Measurements from ENCODE around the gene INPP5F.

INPP5F gene

GRCh38 chr10:119776536-119776935 is 50.7 kb downstream of the INPP5F start:
- no peak for DNase-seq (ENCODE audit: low read depth)
- H3K4me3 ChIP-seq (ENCODE audit: low read depth, low read length): no peak overlapping the region
- TF ChIP-seq CTCF (IDR thresholded peaks at IDR 0.05; ENCODE audit: insufficient read depth, low read depth, low read length, missing control alignments): no peak

GRCh38 chr10:119777686-119778085 is 51.8 kb downstream of the INPP5F start:
- TF ChIP-seq CTCF (IDR thresholded peaks at IDR 0.05; ENCODE audit: insufficient read depth, low read depth, low read length, missing control alignments): no peak
- DNase-seq (ENCODE audit: low read depth): no peak
- no peak overlapping the region for H3K4me3 ChIP-seq (ENCODE audit: low read depth, low read length)

- no peak for DNase-seq (ENCODE audit: low read depth)
- no peak overlapping the region for H3K4me3 ChIP-seq (ENCODE audit: low read depth, low read length)
- no peak for TF ChIP-seq CTCF (IDR thresholded peaks at IDR 0.05; ENCODE audit: insufficient read depth, low read depth, low read length, missing control alignments)
These were observed 53.1 kb downstream of the INPP5F start for GRCh38 chr10:119778776-119779445.

GRCh38 chr10:119780879-119781480 is 55.1 kb downstream of the INPP5F start:
- no peak overlapping the region for H3K4me3 ChIP-seq (ENCODE audit: low read depth, low read length)
- DNase-seq (ENCODE audit: low read depth): no peak
- TF ChIP-seq CTCF (IDR thresholded peaks at IDR 0.05; ENCODE audit: insufficient read depth, low read depth, low read length, missing control alignments): no peak

GRCh38 chr10:119781498-119781897 is 55.6 kb downstream of the INPP5F start:
- TF ChIP-seq CTCF (IDR thresholded peaks at IDR 0.05; ENCODE audit: insufficient read depth, low read depth, low read length, missing control alignments): no peak
- DNase-seq (ENCODE audit: low read depth): no peak
- no peak overlapping the region for H3K4me3 ChIP-seq (ENCODE audit: low read depth, low read length)

GRCh38 chr10:119782981-119783664 is 57.3 kb downstream of the INPP5F start:
- H3K4me3 ChIP-seq (ENCODE audit: low read depth, low read length): no peak overlapping the region

More at GRCh38 chr10:119782981-119783664, 57.3 kb downstream of the INPP5F start:
- no peak for DNase-seq (ENCODE audit: low read depth)
- no peak for TF ChIP-seq CTCF (IDR thresholded peaks at IDR 0.05; ENCODE audit: insufficient read depth, low read depth, low read length, missing control alignments)

Measured in GM12865 (cell line).